Kidney capillary endothelial cell (primary cell): ENCODE data around the gene UNC5A.

ENCODE experiments used
- DNase-seq: peaks from one replicate; pipeline ENCODE4 v3.0.0-alpha.2; 2018; ENCODE audit warnings: low spot score

The UNC5A gene

DNA sequence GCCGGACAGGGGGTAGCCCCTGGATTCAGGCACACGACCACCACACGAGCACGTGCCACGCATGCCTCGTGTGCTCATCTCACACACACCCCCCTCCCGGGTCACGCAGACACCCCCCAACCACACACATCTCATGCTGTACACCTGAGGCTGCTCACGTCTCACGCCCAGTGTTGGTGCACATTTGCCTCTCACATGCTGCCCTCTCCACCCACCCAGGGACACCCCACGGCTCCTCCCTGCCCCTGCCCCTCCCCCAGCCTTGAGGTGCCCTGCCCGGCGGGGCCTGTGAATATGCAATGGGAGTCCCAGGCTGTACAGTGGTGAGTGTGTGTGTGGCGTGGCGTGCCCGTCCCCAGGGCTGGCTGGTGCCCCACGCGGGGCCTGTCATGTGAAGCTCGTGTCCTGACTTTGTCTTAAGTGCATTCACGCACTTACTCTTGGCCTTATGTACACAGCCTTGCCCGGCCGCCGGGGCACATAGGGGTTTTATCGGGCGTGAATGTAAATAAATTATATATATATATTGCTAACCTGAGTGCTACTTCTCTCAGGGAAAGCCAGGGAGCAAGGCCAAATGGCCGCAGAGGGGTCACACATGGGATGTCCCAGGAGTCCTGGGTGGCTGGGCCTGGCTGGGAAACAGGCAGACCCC, 70.1 kb downstream of the UNC5A start:
- DNase-seq = no peak

DNA sequence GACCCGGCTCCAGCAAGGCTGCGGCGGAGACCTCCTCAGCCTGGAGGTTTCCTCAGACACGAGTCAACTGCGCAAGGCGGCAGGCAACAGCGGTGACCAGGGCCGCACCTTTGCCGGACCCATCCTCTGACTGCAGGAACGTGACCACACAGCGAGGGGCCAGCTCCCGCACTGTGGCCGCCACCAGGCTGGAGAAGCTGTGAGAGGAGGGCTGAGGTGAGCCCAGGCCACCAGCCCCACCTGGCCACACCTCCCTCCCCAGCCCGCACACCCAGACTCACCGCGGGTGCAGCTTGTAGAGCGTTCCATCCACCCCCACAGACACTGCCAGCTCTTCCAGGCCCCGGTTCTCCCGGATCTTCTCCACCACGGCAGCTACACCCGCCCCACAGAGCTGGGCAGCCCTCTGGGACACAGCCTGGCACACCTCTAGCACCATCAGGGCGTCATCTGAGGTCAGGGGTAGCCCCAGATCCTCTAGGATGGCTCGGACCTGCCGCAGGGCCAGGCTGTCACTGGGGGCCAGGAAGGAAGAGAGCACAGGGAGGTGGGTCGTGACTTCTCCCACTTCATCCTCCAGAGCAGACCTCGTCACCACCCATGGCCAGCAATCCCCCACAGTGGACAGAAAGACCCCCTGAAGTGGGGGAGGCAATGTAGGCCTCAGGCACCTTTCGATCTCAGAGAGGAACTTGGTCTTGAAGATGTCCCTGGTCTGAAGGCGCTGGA, 70.8 kb downstream of the UNC5A start:
- DNase-seq = no peak

DNA sequence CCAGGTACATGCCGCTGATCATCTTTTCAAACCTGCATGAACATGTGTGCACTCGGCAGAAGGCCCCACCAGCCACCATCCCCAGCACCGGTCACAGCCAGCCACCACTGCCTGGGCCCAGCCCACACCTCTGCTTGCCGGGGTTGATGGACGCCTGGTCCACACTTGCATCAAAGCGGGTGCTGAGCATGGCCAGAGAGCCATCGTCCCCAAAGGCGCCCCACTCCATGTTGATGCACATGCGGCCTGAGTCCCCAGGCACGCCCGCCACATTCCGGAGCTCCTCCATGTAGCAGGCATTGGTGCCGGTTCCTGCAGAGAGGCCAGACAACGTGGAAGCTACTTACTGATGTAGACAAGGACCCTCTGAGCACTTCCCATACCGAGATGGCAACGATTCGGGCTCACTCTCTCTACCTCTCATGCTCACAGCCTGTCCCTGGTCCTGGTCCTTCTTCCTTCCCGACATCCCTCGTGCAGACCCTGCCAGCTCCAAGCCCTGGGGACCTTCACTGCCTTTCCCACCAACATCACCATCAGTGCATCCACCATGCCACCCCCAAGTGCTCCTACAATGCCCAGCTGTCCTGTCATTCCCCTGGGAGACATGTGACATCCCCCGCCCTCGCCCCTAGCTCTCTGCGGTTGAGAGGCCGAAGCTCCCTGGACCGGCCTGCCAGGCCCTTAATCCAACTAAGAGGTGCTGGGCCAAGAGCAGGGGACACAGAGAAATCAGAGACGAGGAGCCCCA, 71.6 kb downstream of the UNC5A start:
- no peak for DNase-seq

DNA sequence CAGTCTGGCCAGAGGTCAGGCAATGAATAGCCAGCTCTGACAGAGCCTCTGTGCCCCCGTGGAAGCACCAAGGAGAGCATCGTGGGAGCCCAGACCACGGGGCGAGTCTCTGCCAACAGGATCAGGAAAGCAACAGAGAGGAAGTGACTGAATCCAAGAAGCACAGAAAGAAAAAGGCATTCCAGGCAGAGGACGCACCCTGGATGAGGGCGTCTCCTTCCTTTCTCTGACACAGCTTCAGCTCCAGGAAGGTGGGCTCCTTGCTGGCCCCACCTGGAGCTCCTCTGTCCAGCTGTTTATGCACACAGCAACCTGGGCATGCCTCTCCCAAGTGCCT, 72.2 kb downstream of the UNC5A start:
- DNase-seq = no peak

DNA sequence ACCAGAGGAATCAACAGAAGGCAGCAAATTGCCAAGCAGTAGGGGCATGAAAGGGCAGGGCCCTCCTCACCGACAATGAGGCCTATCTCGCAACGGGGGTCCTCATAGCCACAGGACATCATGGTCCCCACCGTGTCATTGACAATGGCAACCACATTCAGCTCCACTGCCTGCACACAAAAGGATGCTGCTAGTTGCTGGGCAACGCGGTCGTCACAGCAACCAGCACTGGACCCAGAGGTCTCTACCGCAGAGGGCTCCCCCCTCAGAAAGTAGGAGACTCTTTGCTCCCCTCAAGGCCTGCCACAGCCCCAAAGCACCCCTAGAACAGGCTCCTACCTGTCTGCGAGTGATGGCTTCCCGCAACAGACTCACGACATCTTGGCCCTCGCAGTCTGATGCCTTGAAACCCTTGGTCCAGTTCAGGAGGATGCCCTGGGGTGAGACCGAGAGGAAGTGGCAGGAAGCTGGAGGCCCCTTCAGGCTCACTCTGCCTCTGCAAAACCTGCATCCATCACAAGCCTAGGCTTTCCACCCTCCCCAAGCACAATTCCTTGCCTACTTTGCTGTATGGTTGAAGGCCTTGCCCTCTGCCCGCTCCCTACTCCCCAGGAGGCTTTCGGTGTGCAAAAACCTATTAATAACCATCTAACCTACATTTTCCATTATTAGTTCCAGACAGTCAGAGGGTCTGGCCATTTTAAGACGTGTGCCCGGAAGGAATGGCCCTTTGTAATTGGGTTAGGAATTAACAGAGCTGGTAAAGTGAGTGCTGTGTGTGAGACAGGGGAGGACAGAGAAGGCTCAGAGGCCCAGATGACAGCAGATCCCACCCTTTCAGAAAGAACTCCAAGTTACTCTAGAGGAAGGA, 73.6 kb downstream of the UNC5A start:
- no peak for DNase-seq

DNA sequence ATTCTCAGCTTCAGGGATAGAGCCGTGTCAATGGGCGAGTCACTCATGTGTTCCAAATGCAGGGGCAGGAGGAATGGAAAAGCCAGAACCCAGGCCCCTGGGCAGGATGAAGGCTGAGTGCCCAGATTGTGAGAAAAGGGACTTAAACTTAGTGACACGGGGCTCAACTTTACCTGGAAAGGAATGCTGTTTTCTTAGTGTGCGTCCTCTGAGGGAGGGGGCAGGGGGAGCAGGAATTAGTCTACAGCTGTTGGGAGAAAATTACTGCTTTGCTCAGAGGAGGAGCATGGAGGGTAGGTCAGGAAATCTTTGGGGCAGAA, 74.2 kb downstream of the UNC5A start:
- DNase-seq = no peak

DNA sequence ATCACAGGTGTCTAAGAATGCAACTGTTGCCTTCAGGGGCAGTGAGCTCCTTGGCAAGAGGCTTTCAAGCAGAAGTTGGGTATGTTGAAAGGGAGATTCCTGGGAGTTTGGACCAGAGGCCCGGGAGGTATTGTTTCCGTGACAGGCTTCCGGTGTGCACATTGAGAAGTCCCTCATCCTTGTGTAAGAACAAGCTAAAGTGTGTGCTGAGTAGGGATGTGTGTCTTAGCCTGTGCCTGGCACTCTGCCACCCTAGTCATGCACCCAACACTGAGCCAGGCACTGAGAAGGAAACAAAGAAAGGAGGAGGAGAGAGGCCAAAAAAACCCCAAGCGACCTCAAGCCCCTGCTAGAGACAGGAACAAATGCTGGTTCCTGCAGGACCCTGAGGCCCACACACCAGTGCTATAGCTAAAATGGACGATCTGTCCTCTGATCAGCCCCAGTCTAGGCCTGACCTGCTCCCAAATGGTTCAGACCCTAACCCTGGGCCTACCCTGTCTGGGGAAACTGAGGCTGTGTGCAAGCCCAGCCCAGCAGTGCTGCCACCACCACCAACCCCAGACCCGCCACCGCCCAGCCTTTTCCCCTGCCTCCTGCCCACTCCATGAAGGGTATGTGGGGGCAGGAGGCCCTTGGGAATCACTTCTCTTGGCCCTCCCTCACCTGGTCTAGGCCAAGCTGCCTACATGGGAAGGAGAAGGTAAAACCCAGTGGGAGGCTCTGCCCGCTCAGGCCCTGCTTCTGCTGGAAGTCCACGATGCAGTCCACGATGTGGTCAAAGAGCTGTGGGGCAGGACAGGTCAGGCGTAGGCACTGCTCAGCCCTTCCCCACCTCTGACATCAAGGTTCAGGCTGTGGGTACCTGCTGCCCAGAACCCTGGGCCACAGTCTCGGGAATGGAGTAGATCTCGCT, 76.2 kb downstream of the UNC5A start:
- no peak for DNase-seq

DNA sequence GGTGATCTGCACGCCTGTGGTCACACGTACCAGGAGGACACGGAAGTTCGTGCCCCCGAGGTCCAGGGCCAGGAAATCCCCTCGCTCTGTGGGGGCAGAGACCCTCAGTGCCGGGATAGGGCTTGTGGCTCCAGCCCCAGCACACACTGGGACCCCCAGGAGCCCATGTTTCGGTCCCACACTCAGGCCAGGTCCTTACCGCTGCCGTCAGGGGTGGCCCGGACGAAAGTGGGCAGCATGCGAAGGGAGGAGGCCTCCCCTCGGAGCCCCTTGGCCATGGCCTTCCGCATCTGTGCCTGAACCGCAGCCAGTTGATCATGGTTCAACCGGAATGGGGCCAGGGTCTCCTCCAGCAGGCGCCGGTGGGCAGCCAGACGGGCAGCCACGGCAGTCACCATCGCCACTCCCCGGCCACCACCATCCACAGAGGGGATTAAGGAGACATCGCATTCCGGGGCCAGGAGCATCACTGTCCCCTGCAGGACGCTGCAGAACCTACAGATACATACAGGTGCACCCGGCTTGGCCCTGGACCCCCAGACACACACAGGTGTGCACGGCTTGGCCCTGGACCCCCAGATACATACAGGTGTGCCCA, 77.0 kb downstream of the UNC5A start:
- DNase-seq = no peak

DNA sequence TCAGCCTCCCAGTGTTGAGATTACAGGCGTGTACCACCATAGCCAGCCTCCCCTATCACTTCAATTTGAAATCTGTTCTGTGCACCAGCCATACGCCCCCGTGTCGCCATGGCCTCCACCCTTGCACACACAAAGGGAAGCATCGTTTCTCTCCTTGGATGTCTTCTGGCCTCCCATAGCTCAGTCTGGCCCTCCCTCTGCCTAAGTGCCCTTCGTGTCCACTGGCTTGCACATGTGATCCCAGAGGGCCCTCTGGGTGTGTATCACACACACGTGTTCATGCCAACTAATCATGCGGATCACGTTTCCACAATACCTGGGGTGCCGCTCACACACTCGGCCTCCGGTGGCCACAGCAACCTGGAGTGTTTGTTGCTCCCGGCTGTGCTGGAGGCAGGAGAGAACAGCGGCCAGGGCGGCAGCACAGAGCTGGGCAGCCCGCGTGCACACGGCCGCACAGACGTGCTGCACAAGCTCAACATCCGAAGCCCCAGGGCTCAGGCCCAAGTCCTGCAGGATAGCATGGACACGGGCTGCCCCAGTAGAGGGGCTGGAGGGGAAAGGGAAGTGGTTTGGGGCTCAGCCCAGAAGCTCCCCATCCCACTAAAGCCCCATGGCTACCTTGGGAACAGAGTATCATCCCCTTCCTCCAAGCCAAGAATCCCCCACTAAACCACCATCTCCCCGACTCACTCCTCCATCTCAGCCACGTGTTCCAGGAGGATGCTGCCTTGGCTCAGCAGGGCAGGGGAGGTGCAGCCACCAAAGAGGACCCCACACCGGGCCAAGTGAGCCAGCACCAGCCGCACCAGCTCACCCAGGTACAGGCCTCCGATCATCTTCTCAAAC, 77.9 kb downstream of the UNC5A start:
- no peak for DNase-seq

DNA sequence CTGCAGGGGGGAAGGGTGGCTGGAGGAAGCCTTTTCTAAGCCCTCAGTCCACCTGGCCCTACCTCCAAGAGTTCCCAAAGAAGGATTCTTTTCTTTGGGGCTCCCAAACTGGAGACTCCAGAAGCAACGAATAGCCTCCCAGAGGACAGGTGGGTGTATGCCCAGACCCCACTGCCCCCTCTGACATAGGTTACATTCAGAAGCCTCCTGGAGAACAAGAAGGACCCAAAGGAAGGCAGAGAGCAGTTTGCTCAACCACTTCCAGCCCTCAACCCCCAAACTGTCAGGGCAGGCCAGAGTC, 78.5 kb downstream of the UNC5A start:
- DNase-seq = no peak

DNA sequence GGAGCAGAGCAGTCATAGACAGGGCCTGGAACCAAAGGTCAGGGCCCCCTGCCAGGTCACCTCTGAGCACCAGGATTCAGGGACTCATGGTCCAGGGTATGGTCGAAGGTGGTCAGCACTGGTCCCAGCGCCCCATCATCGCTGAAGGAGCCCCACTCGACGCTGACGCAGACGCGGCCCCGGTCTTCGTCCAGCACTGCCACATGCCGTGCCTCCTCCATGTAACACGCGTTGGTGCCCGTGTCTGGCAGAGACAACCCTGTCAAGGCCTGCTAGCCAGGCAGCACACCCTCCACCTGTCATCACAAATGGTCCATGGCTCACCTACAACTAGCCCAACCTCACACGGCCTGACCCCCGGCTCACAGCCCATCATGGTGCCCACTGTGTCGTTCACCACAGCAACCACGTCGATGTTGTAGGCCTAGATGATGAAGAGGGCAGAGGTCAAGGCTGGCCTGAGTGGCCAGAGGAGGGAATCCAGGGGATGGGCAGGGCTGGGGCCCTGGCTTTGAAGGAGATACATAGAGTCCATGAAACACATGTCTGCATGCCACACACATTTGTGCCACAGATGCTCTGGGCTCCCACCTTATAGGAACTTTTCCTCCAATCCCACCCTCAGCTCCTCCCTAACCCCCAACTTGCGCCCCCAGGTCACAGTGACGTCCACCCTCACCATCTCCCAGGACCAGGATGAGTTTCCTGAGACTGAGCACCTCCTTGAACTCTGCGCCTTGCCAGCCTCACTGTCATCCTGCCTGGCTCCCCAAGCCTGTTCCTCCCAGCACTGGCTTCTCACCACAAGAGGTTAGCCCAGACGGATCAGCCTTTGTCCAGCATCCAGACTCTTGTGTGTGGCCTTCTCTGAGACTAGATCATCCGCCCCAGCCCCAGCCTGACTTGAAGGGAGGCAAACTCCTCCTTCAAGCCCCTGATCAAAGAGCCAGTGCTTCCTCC, 79.2 kb downstream of the UNC5A start:
- no peak for DNase-seq

DNA sequence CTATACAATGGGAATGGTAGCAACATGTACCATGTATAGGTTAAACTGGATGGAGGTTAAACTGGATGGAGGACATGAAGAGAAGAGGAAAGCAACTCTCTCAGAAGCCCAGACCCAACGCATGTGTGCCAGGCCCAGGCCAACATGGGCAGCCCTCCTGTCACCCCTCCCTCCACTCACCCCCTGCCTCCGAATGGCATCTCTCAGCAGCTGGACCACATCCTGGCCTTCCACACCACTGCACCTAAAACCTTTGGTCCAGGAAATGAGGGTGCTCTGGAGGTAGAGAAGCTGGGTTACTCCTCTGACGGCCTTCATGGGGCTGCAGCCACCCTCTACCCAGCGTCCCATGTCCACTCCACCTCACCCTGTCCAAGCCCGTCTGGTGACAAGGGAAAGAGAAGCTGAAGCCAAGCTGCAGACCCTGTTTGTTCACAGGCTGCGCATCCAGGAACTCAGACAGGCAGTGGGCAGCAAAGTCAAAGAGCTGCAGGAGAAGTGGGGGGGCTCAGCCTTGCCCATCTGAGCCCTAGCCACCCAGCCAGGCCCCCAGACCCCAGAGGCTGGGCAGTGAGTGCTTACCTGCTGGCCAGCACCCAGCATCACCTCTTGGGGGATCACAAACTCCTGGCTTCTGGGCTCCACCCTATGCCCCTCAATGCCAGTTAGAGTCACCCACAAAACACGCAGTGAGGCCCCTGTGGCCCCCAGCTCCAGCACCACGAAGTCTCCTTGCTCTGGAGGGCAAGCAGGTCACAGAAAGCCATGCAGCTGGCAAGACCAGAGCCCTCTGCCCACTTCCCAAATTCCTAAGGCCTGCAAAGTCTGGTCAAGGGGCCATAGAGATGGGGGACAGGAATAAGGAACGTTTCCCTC, 80.3 kb downstream of the UNC5A start:
- no peak for DNase-seq

DNA sequence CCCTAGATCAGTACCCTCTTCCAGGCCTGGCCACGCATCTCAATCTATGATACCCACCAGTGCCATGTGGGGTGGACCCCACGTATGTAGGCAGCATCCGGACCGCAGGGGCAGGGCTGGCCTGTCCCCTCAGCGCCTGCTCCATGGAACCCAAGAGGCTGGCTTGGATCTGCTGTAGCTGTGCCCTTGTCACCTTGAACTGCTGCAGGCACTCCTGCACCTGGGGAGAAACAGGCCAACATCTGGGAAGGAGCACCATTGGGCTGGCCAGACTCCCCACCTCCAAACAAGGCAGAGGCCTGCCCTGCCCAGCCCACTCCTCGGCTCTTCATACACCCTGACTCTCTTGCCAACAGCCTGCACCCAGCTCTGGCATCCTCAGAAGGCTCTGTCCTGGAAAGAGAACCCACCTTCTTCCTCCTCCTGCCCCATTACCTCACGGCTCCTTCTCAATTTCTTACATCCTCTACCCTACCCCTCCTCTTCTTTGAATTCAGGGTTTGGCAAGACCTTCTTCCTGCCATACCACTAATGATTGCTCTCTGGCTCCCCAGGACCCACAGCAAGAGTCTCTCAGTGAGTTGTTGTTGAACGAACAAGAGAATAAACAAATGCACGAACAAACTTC, 81.1 kb downstream of the UNC5A start:
- no peak for DNase-seq

DNA sequence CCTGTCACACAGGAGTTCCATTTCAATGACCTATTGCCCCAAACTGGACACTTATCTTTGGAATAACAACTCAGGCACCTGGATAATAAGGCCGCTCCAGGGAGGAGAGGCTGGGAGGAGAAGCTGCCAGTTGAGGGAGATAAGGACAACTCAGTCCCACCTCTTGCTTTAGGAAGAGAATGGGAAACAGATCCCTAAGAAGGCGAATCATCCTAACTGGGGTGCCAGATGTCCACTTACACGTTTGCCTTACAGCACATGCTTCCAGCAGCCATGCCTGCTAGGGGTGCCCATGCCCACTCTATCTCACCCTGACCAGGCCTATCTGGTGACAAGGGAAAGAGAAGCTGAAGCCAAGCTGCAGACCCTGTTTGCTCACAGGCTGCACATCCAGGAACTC, 82.3 kb downstream of the UNC5A start:
- no peak for DNase-seq

DNA sequence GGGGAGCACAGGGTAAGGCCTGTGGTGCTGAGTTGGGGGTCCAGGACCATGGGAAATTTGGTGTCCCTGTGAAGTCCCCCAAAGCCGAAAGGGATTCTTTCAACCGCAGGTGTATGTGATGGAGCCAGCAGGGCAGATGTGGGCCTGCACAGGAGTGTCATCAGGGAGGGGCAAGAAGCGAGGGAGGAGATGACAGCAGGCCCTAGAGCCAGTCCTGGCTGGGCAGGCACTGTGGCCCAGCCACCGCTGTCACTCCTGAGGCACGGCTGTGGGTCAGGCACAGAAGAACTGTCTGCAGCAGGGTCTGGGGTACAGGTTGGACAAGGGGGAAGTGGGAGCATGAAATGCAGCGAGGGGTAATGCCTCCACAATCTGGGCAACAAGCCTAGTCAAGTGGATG, 83.9 kb downstream of the UNC5A start:
- no peak for DNase-seq

DNA sequence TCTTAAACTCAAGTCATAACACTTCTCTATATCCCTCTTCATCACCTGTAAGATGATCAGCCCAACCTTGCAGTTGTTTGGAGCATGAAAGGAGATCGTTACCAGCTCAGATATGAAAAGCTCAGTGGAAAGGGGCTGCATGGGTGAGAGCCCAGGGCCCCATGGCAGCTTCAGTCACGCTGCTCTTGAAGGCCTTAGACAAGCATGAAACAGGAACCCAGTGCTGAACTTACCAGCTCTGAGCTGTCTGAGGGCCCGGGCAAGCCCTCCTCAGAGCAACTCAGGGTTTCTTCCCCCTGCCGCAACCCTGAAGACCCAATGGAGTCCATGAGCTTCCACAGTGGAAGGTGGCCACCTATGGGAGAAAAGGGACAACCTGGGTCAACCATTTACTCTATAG, 85.5 kb downstream of the UNC5A start:
- no peak for DNase-seq

DNA sequence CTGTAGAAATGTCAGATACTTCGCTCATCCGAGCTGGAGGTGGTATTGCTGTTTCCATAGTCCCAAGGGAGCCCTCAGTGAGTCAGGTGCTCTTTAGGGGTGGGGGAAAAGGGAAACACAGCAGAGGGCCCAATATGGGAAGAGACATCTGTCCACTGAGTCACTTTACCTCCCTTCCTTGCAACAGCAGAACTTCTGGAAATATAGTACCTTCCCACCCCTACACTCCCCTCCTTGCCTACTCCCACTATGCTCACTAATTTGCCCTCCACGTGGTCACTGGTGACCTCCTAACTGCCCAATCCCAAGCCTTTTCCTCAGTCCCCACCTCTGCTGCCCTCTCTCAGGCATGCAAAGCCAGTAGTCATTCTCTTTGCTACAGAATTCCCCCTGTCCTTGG, 86.9 kb downstream of the UNC5A start:
- no peak for DNase-seq
